Activated CD4-positive, alpha-beta T cell treated with anti-CD3 and anti-CD28 coated beads for 1 hour (primary cell): ENCODE measurements around the gene DYRK2.

ENCODE experiments used
- DNase-seq: peaks from one replicate; pipeline ENCODE4 v3.0.0-alpha.2; 2020

DYRK2 gene

GRCh38 chr12:67709367-67709954, 60.9 kb downstream of the DYRK2 start:
- DNase-seq = no peak

- DNase-seq = no peak
Measured at GRCh38 chr12:67710582-67710981, 62.0 kb downstream of the DYRK2 start.

DNA sequence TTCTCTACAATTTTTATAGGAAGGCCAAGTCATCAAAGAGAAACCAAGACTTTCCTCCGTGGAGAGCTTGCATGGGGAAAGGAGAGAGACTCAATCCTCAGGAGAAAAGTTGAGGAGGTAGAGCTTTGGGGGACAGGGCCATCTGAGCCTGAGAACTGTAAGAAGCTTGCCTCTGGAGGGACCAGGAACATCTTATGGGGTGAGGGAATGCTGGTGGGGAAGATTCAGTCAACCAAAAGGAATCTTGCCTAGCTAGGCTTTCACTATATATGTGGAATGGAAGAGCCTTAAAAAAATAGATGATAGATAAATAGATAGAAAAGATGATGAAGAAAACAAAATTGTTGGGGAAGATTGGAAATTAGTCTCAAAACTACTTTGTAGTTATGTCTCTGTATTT, 63.5 kb downstream of the DYRK2 start:
- DNase-seq = no peak

GRCh38 chr12:67714648-67715047, 66.1 kb downstream of the DYRK2 start:
- no peak for DNase-seq
